Islet precursor cell (in vitro differentiated cells): Measurements from ENCODE around the gene DOCK7.
"Not testable (repeated sequence)": the region's sequence is repeated elsewhere in the genome, so short reads cannot be mapped to it uniquely, and the experiment has no call there.

Source experiments
- DNase-seq: peaks from one replicate; pipeline ENCODE4 v3.0.0-alpha.2; 2018

The DOCK7 gene, protein sequence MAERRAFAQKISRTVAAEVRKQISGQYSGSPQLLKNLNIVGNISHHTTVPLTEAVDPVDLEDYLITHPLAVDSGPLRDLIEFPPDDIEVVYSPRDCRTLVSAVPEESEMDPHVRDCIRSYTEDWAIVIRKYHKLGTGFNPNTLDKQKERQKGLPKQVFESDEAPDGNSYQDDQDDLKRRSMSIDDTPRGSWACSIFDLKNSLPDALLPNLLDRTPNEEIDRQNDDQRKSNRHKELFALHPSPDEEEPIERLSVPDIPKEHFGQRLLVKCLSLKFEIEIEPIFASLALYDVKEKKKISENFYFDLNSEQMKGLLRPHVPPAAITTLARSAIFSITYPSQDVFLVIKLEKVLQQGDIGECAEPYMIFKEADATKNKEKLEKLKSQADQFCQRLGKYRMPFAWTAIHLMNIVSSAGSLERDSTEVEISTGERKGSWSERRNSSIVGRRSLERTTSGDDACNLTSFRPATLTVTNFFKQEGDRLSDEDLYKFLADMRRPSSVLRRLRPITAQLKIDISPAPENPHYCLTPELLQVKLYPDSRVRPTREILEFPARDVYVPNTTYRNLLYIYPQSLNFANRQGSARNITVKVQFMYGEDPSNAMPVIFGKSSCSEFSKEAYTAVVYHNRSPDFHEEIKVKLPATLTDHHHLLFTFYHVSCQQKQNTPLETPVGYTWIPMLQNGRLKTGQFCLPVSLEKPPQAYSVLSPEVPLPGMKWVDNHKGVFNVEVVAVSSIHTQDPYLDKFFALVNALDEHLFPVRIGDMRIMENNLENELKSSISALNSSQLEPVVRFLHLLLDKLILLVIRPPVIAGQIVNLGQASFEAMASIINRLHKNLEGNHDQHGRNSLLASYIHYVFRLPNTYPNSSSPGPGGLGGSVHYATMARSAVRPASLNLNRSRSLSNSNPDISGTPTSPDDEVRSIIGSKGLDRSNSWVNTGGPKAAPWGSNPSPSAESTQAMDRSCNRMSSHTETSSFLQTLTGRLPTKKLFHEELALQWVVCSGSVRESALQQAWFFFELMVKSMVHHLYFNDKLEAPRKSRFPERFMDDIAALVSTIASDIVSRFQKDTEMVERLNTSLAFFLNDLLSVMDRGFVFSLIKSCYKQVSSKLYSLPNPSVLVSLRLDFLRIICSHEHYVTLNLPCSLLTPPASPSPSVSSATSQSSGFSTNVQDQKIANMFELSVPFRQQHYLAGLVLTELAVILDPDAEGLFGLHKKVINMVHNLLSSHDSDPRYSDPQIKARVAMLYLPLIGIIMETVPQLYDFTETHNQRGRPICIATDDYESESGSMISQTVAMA (N-terminal part only)

DNA sequence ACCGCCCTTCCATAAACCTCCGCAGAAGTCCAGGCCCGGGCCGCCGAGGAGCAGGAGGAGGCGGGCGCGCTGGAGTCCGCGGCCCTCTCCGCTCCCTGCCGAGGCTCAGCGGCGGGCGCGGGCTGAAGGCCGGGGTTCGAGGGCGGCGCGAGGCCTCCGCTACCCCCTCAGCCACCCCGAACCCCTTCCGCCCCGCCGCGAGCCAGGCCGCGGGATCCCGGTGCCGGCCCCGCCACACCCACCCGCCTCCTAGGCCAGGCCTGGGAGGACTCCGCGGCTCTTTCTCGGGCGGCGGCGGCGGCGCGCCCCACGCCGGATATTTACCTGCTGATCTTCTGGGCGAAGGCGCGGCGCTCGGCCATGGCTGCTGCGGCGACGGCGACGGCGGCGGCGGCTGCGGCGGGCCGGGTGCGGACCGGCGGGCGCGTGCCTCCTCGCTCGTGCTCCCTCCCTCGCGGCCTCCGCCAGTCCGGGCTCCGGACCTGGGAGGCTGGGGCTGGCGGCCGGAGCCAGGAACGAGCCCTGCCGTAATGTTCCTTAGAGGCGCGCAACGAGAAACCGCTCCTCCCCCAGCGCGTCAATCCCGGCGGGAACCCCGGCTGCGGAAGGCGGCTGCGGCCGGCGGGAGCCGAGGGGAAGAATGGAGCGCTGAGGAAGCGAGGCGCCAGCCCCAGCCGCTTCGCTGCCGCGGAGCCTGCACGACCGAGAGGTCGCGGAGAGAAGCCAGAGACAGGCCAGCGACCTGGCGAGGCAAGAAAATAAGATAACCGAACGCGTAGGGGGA, at the start of gene DOCK7:
Gene DOCK7, minus strand, starts transcription at position 484 of the 784 bp plus-strand sequence. Its CDS starts 122 bp downstream, at position 362.
- DNase-seq: peak; percentile 92

DNA sequence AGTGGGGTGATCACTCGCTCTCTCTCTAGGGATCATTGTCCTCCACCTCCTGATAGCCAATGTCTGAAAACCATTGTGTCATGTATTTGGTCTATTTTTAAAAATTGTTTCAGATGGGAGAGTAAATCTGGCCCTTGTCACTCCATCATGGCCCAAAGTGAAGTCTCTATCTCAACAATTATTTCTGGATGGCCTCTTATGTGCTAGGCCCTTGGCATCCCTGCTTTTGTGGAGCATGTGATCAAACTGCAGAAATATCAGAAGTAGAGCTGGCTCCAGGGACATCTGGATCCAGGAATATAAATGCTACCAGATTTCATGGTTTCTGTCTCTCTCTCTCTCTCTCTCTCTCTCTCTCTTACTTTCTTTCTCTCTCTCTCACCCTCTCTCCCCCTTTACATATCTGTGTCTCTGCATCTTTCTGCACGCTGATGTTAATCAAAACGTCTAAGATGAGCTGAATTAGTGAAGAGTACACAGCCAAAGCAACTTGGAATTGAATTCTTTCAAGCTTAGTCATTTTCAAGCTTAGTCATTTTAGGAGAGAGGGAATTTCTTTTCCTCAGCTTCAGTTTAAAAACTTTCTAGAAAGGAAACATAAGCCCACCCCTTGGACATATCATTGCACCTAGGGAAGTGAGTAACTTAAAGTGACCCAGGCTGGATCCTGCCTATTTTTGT, 47.4 kb upstream of the DOCK7 start:
- DNase-seq: no peak

DNA sequence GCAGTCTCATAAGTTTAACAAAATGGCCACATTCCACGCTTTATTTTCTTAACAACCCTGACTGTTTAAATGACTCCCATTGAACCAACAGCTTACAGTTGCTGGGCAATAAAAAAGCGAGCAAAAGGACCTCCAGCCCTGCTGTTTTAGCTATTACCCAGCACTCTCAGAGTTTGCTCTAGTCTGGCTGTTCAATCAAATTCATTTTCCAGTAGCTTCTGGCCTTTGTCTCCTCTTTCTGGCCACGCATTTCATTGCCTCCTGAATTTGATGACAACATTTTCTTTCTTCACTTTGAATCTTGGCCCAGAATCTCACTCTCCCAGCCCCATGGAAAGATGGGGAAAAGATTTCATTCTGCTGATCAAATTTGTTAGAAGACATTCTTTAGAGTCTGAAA, 44.1 kb upstream of the DOCK7 start:
- DNase-seq: no peak

DNA sequence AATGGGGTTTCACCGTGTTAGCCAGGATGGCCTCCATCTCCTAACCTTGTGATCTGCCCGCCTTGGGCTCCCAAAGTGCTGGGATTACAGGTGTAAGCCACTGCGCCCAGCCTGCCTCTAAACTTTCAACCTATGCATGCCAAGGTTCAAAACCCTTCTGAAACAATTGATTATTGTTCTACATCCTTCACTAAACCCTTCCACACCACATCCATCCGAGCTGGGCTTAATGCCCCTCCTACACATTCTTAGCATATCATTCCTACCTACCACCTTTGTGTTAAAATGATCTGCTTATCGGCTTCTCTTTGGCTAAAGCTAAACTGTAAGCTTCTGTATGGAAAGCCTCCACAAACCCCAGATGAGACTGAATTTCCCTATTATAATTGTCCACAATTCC, 40.8 kb upstream of the DOCK7 start:
- no peak for DNase-seq

DNA sequence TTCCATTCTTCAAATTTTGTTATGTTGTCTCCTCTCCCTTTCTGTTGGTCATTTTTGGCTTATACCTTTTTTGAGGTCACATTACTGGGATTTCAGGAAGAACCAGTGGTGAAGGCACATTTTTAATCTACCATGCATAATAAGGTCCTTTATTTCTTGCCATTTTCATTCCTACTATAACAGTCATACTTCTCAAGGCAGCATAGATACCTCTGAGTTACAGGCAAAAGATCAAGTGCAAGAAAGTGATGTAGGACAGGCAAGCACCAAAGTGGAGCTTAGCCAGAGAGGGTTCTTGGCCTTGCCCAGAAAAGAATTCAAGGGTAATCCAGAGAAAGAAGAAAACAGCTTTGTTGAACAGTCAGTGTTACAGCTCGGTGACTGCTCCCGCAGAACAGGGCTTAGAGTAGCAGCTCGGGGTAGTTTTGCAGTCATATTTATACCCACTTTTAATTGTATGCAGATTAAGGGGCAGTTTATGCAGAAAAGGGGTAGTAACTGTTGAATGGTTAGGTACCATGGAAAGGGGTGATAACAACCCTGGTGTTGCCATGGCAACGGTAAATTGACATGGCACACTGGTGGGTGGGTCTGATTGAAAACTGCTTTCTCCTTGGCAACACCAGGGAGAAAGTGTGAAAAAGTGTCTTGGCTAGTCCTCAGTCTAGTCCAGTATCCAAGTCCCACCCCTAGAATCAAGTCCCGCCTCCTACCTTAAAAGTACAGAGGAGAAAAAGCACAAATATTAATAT, 39.6 kb upstream of the DOCK7 start:
- no peak for DNase-seq

DNA sequence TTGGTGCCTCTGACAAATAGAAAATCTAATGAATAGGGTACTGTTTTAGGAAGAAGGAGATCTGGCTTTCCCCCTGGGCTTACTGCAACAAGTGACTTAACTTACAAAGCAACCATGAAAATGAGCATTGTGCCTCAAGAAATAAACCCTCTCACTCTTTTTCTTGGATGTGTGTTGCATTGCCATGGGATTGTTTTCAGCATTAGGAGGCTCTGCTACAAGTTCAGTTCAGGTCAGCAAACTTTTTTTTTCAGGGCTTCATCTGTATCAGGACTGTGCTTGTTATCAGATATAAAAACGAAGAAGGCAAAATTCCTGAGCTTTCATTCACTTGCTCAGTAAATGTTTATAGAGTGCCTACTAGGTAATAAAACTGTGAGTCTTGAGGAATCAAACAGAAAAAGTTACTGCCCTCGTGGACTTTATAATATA, 37.8 kb upstream of the DOCK7 start:
- no peak for DNase-seq

DNA sequence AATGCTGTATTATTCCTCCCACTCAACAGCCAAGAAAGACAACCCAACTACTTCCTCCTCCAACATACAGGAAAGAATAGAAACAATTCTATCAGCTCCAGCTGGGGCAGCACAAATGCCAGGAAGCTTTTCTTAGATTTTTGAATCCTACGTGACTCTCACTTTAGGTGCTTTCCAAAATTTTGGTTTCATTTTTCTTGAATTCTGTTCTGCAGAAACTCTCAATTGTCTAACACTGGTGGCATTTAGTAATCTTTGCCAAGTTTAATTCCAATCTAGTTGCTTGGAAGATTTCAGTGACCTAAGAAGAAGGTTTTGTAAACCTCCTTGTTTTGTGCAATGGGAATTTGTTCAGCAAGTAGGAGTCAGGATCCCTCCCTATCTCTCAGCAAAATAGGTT, 37.1 kb upstream of the DOCK7 start:
- no peak for DNase-seq

DNA sequence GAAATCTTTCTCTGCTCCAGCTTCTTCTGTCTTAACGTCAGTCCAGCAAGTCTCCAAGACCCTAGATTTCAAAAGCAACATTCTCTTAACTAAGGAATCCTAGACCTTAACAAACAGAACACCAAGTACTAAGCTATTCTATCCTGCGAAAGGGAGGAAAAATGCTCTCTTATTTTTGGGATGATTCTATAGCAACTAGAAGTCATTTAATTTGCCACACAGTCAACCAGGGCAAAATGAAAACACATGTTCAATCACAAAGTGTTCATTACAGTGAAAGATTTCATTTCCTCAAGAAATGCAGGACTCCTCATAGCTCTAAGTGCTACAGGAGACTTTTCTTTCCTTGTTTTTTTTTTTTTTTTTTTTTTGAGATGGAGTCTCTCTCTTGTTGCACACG, 36.2 kb upstream of the DOCK7 start:
- DNase-seq: no peak

DNA sequence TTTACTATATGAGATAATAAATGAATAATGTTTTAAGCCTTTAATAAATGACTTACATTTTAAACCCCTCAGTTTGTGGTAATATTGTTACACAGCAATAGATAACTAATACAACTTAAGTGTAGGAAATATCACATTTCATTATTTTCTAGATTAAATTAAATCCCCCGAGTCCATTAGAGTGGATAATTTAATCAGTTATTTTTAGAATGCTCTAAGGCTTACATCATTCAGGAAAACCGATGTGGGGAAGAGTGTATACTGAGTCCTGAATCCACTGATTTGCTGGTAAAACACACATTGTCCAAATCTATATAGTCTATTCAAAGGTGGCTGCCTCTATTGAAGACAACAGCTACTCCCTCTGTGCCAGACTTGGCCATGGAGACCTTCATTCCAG, 35.7 kb upstream of the DOCK7 start:
- DNase-seq: no peak

DNA sequence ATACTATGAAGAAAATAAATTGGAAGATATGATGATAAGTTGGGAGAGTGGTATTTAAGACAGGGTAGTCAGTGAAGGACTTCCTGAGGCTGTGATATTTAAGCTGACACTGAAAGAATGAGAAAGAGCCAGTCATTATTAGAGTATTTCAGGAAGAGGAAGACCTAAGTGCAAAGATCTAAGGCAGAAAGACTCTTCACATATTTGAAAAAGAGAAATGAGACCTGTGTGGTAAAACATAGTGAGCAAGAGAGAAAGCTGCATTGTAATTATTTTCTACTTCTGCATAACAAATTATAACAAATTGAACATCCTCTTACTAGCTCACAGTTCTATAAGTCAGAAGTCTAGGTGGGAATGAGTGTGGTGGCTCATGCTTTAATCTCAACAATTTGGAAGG, 34.6 kb upstream of the DOCK7 start:
- no peak for DNase-seq

DNA sequence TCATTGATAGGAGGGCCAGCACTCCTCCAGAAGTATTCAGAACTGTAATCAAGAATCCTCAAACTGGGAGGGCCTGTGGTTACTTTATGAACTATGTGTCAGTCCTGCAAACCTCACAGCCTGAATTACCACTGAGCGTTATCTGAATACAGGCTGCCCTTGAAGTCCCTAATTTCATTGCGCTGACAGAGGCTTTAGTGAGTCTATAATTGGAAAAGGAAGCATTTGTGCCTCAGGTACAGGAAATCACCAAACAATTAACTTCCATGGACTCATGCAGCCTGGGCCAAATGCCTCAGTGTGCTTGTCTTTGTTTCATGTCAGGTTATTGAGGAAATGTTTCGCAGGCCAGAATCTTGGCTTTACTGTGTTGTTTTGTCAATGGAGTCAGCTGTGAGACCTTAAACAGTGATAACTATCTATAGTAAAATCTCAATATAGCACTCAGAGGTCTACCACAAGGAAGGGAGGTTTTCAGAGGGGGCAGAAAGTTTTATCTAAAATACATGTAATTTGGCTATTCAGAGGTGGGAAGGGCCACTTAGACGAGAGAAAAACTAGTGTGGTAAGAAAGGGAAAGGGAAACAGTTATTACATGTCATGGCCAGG, 32.9 kb upstream of the DOCK7 start:
- DNase-seq: peak; percentile 58

DNA sequence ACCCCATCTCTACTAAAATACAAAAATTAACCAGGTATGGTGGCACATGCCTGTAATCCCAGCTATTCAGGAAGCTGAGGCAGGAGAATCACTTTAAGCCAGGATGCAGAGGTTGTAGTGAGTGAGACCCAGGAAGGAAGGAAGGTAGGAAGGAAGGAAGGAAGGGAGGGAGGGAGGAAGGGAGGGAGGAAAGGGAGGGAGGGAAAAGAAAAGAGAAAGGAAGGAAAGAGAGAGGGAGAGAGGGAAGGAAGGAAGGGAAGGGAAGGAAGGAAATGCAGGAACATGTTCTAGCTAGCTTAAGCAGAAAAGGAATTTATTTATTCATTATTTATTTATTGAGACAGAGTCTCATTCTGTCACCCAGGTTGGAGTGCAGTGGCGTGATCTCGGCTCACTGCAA, 30.2 kb upstream of the DOCK7 start:
- DNase-seq: not testable (repeated sequence)

DNA sequence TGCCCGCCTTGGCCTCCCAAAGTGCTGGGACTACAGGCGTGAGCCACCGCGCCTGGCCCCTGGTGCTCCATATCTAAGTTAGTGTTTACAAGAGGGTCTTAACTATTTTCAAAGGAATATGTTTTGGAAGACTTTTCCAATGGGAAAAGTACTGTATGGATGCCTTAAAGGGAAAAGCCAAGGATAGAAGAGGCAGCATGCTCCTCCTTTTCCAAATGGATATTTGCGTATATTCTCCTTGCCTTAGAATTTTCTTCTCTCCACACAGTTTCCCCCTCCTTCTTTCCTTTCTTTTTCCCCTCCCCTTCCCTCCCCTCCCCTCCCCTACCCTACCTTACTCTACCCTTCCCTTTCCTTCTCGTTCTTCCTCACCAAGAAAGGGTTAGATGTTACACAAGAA, 29.3 kb upstream of the DOCK7 start:
- DNase-seq: no peak

DNA sequence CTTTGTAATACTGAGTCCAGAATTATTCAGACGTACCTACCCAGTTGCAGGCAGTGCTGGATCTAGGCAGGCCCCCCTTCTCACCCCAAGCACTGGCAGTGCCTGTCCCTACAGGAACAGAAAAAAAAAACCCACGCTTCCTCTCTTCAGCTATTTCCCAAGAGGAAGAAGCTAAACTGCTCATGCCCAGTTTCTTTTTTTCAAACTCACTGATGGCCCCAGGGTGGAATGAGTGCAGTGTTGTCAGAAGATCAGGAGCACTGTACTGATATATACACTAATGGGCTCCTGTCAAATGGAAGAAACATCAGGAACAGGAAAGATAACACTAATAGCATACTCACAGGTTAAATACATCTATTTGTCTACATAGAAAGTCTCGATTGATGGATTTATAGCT, 28.2 kb upstream of the DOCK7 start:
- DNase-seq: peak; percentile 70

DNA sequence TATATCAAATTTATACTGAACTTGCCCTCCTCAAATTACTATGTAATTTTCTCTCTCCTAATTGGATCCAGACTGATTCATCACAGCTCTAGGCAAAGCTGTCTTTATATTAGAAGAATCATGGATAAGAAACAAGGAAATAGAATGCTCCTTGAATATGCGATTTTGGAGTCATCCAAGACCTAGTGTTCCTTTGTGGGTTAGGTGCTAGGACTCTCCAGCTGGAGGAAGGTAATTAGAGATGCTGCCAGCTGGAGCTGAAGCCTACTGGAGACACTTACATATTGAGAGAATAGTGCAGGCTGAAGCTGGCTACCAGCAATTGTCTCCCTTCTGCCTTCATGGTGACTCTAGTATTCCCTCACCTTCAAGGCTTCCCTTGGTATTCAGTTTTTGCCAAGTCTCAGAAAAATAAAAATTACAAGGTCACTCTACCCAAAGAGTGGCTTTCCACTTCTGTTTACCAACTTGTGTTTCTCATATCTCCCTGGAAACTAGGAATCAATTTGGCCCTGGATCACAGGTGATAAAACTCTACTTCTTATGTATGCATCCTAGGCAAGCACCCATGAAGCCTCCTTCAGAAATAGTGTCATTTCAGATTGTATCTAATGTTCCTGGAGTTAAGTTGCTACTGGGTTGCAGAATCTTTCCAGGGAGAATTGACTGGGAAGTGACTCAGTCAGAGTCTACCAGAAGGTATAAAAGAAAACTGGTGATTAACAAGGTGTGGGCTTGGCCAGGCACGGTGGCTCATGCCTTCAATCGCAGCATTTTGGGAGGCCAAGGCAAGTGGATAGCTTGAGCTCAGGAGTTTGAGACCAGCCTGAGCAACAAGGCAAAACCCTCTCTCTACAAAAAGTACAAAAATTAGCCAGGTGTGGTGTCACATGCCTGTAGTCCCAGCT, 24.4 kb upstream of the DOCK7 start:
- no peak for DNase-seq

DNA sequence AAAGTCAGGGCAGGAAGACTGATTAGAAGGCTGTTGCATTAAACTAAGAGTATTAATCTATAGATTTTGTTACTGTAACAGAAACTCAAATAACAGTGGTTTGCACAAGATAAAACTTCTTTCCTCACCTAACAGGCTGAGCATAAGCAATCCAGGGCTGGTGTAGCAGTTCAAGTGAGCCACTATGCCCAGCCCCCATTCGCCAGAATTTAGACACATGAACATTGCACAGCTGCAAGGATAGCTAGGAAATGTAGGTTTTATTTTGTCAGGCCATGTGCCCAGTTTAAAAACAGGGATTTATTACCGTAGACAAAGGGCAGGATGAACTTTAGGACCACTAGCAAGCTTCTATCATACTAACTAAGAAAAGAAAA, 19.5 kb upstream of the DOCK7 start:
- no peak for DNase-seq

DNA sequence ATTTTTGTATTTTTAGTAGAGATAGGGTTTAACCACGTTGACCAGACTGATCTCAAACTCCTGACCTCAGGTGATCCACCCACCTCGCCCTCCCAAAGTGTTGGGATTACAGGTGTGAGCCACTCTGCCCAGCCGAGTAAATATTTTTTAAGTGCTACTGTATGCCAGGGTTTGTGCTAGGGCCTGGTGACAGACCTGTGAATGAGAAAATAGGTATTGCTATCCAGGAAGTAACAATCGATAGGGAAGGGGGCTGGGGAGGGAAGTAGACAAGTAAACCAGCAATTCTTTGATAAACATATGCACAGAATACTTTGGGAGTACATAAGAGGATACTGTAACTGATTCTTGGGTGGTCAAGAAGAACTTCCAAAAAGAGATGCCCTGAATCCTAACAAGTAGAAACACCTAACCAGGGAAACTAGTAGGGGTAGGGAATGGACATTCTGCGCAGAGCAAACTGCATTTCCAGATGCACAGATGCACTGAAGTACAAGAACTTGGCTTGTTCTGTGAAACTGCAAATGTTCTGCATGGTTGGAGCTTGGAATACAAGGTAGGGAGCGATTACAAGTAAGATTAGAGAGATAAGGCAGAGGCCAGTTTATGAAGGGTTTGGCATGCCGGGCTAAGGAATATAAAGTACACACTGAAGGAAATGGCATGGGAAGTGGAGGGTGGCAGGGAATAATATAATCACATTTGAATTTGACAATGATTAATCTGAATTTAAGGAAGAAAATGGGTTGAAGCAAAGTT, 19.0 kb upstream of the DOCK7 start:
- no peak for DNase-seq

DNA sequence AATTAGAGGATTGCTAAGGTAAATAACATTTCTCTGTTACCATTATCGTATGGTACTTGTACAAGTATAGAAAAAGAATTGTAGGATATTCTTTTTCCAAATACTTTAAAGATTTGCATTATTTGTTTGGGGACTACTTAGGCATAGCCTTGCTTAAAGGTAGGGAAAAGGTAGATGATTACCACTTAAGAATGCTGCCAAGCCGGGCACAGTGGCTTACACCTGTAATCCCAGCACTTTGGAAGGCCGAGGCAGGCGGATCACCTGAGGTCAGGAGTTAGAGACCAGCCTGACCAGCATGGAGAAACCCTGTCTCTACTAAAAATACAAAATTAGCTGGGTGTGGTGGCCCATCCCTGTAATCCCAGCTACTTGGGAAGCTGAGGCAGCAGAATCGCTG, 10.0 kb upstream of the DOCK7 start:
- DNase-seq: not testable (repeated sequence)

DNA sequence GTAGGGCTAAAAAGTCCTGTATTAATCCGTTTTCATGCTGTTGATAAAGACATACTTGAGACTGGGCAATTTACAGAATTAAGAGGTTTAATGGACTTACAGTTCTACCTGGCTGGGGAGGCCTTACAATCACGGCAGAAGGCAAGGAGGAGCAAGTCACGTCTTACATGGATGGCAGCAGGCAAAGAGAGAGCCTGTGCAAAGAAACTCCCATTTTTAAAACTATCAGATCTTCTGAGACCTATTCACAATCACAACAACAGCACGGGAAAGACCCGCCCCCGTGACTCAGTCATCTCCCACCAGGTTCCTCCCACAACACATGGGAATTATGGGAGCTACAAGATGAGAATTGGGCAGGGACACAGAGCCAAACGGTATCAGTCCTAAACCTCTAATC, 6.3 kb upstream of the DOCK7 start:
- not testable (repeated sequence) for DNase-seq
